H9 (cell line): Measurements from ENCODE around the gene TTC13. TPM values are rescaled to one million over a fixed set of nuclear protein-coding genes. Genes with fewer than 3 reads are reported as not detected.

Experiments used
- DNase-seq: peaks from one replicate; pipeline ENCODE4 v3.0.0-alpha.2; 2017
- H2AFZ ChIP-seq: one replicate; pipeline ENCODE4 v1.6.1; 2013; ENCODE audit warnings: mild to moderate bottlenecking, low read length, control low read depth, moderate library complexity
- H2AK5ac ChIP-seq: 2 replicates; pipeline ENCODE4 v1.6.1; 2013; ENCODE audit warnings: low read length, control low read depth, mixed read lengths; ENCODE audit not compliant: insufficient read length
- H2BK120ac ChIP-seq: one replicate; pipeline ENCODE4 v1.6.1; 2013; ENCODE audit warnings: low read depth, mild to moderate bottlenecking, low read length, control low read depth, inconsistent platforms; ENCODE audit not compliant: poor library complexity, severe bottlenecking
- H2BK12ac ChIP-seq: 2 replicates; pipeline ENCODE4 v1.6.1; 2013; ENCODE audit warnings: low read length, control low read depth, mixed read lengths, low read depth; ENCODE audit not compliant: insufficient read length
- H2BK15ac ChIP-seq: 2 replicates; pipeline ENCODE4 v1.6.1; 2013; ENCODE audit warnings: low read depth, low read length, control low read depth
- H2BK20ac ChIP-seq: one replicate; pipeline ENCODE4 v1.6.1; 2013; ENCODE audit warnings: low read depth, mild to moderate bottlenecking, low read length, control low read depth, inconsistent platforms; ENCODE audit not compliant: poor library complexity, severe bottlenecking
- H2BK5ac ChIP-seq: 2 replicates; pipeline ENCODE4 v1.6.1; 2013; ENCODE audit warnings: low read length, control low read depth, mixed read lengths; ENCODE audit not compliant: insufficient read length
- H3K14ac ChIP-seq: 2 replicates; pipeline ENCODE4 v1.6.1; 2013; ENCODE audit warnings: low read length, control low read depth; ENCODE audit not compliant: insufficient read depth
- H3K18ac ChIP-seq: 2 replicates; pipeline ENCODE4 v1.6.1; 2013; ENCODE audit warnings: low read depth, mild to moderate bottlenecking, mixed read lengths, low read length, control low read depth; ENCODE audit not compliant: insufficient read length
- H3K23ac ChIP-seq: 2 replicates; pipeline ENCODE4 v1.6.1; 2013; ENCODE audit warnings: low read length, control low read depth, mixed read lengths, low read depth; ENCODE audit not compliant: insufficient read length
- H3K23me2 ChIP-seq: 2 replicates; pipeline ENCODE4 v1.6.1; 2013; ENCODE audit warnings: low read depth, mild to moderate bottlenecking, mixed read lengths, low read length, control low read depth; ENCODE audit not compliant: insufficient read length, poor library complexity, severe bottlenecking
- H3K27ac ChIP-seq: 2 replicates; pipeline ENCODE4 v1.5.1; 2013; ENCODE audit warnings: low read length, control low read depth, mixed read lengths, low read depth; ENCODE audit not compliant: insufficient read length
- H3K27me3 ChIP-seq: 2 replicates; pipeline ENCODE4 v1.6.1; 2013; ENCODE audit warnings: low read length, control low read depth, inconsistent platforms; ENCODE audit not compliant: insufficient read depth
- H3K4ac ChIP-seq: 2 replicates; pipeline ENCODE4 v1.6.1; 2013; ENCODE audit warnings: low read depth, mild to moderate bottlenecking, control low read depth, inconsistent platforms, low read length, moderate library complexity
- H3K4me1 ChIP-seq: 2 replicates; pipeline ENCODE4 v1.6.1; 2013; ENCODE audit warnings: low read length, control low read depth, inconsistent platforms; ENCODE audit not compliant: insufficient read depth
- H3K4me2 ChIP-seq: 2 replicates; pipeline ENCODE4 v1.6.1; 2013; ENCODE audit warnings: low read length, control low read depth, mixed read lengths; ENCODE audit not compliant: insufficient read length, insufficient read depth
- H3K56ac ChIP-seq: 2 replicates; pipeline ENCODE4 v1.6.1; 2013; ENCODE audit warnings: low read depth, mild to moderate bottlenecking, mixed read lengths, low read length, control low read depth; ENCODE audit not compliant: insufficient read length
- H3K79me1 ChIP-seq: 2 replicates; pipeline ENCODE4 v1.6.1; 2013; ENCODE audit warnings: low read depth, mild to moderate bottlenecking, moderate library complexity, low read length, control low read depth, inconsistent platforms; ENCODE audit not compliant: insufficient read depth, poor library complexity, severe bottlenecking
- H3K79me2 ChIP-seq: 2 replicates; pipeline ENCODE4 v1.6.1; 2013; ENCODE audit warnings: low read length, control low read depth, inconsistent platforms; ENCODE audit not compliant: insufficient read depth
- H3K9ac ChIP-seq: 2 replicates; pipeline ENCODE4 v1.6.1; 2013; ENCODE audit warnings: low read length, control low read depth, mixed read lengths; ENCODE audit not compliant: insufficient read length; ENCODE audit errors: extremely low read depth
- H3K9me3 ChIP-seq: one replicate; pipeline ENCODE4 v1.6.1; 2013; ENCODE audit warnings: low read depth, low read length, inconsistent platforms; ENCODE audit not compliant: control insufficient read depth
- H3T11ph ChIP-seq: one replicate; pipeline ENCODE4 v1.6.1; 2013; ENCODE audit warnings: mild to moderate bottlenecking, low read length, control low read depth, inconsistent platforms
- H4K20me1 ChIP-seq: one replicate; pipeline ENCODE4 v1.6.1; 2013; ENCODE audit not compliant: control insufficient read depth, insufficient read length, insufficient read depth
- H4K5ac ChIP-seq: 2 replicates; pipeline ENCODE4 v1.6.1; 2013; ENCODE audit warnings: low read depth, mild to moderate bottlenecking, mixed read lengths, low read length, control low read depth; ENCODE audit not compliant: insufficient read length
- H4K8ac ChIP-seq: replicated peaks from 2 replicates; pipeline ENCODE4 v1.6.1; 2013; ENCODE audit warnings: low read length, control low read depth, mixed read lengths, low read depth; ENCODE audit not compliant: insufficient read length
- H4K91ac ChIP-seq: 2 replicates; pipeline ENCODE4 v1.6.1; 2013; ENCODE audit warnings: low read depth, mild to moderate bottlenecking, moderate library complexity, mixed read lengths, low read length, control low read depth; ENCODE audit not compliant: insufficient read length
- H3K27ac Mint-ChIP-seq, 3 experiments: 2 replicates in 2 of 3; 3 replicates in 1 of 3; pipeline ENCODE4 v1.8.0; 2020 to 2021; ENCODE audit warnings: mixed read lengths in 3 of 3, mild to moderate bottlenecking in 1 of 3, moderate library complexity in 1 of 3
- H3K27me3 Mint-ChIP-seq: 2 replicates; pipeline ENCODE4 v1.8.0; 2021; ENCODE audit warnings: low read depth, mild to moderate bottlenecking, moderate library complexity, mixed read lengths
- H3K36me3 Mint-ChIP-seq, 3 experiments: 2 replicates in 2 of 3; 3 replicates in 1 of 3; pipeline ENCODE4 v1.8.0; 2020 to 2021; ENCODE audit warnings: low read depth in 3 of 3, mixed read lengths in 3 of 3; ENCODE audit not compliant: insufficient read depth in 1 of 3
- H3K4me1 Mint-ChIP-seq, 2 experiments: 2 replicates each; pipeline ENCODE4 v1.8.0; 2020; ENCODE audit warnings: mixed read lengths in 2 of 2
- H3K4me3 Mint-ChIP-seq, 2 experiments: 2 replicates in 1 of 2; 3 replicates in 1 of 2; pipeline ENCODE4 v1.8.0; 2020 to 2021; ENCODE audit warnings: mild to moderate bottlenecking in 2 of 2, mixed read lengths in 2 of 2, moderate library complexity in 1 of 2
- H3K9me3 Mint-ChIP-seq, 2 experiments: 2 replicates in 1 of 2; 3 replicates in 1 of 2; pipeline ENCODE4 v1.8.0; 2020; ENCODE audit warnings: mild to moderate bottlenecking in 2 of 2, mixed read lengths in 2 of 2, moderate library complexity in 1 of 2
- WGBS: extraction: QIAGEN DNeasy Blood & Tissue Kit; methylation state at CpG from one replicate; pipeline ENCODE4 v1.1.7; 2013; ENCODE audit warnings: missing lambda C conversion rate, low lambda C conversion rate, mixed read lengths; ENCODE audit not compliant: insufficient read length; ENCODE audit errors: extremely low coverage; 5-methylcytosine and 5-hydroxymethylcytosine counted together
- total RNA-seq: library from RNA; stranded (reverse); gene quantifications from 2 replicates; pipeline ENCODE4 v1.2.1, GENCODE V29; 2021
- TF ChIP-seq, protein P1 (sequence below): fragments of 200-600 bp; sonication (generic); conservative IDR thresholded peaks from 3 replicates; pipeline ENCODE4 v1.8.0; 2021; ENCODE audit warnings: antibody characterized with exemption, mild to moderate bottlenecking

The TTC13 gene
- total RNA-seq, 1 experiment from 2014 or later: 7.6 TPM

DNA sequence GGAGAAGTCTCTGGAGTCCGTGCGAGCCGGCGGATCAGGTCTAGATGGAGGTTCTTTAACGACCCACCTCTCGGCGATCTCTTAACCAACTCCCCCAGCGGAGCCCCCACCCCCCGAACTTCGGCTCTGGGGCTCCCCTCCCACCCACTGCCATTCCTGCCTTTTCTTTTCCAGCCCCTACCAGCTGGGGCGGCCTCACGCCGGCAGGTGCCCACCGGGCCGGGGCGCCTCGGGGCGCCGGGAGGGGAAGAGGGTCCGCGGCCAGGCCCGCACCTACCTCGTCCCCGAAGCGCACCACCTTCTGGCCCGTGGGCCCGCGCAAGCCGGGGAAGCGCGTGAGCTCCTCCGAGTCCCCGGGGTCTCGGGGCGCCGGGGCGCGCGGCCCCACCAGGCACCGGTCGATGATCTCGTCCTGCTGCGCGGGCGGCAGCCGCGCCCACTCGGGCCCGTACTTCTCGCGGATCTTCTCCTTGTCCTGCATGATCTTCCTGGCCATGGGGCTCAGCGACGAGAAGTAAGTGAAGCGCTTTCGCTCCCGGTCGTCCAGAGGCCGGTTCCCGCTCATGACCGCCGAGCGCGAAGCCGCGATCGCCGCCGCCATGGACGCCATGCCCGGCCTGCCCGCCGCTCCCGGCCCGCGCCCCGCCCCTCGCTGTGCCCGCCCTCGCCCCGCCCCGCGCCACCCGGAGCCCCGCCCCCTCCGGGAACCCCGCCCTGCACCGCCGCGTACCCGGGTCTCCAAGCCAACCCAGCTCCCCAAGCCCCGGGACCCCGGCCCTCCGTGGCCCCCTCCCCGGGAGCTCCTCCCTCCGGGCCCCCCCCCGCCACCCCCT is 110.5 kb downstream of the TTC13 start, which contains the start of gene C1orf198:
Gene C1orf198, minus strand, starts transcription at position 619 of the 833 bp plus-strand sequence. Its CDS starts 9 bp downstream, at position 610.
- peak within 1 kb of the TSS; percentile 95; the same call in 1 of the 2 replicates for H2BK15ac ChIP-seq
- H4K8ac ChIP-seq: no peak within 1 kb of the TSS
- H3K4me1 ChIP-seq: no peaks in the 10 kb centered on the region
- peak within 1 kb of the TSS; percentile 99 for H2BK120ac ChIP-seq
- H3K27ac ChIP-seq: peak within 1 kb of the TSS; percentile 63
- H3K14ac ChIP-seq: peak within 1 kb of the TSS; percentile 100
- H3K56ac ChIP-seq: no peak within 1 kb of the TSS
- peak within 1 kb of the TSS; percentile 68 for H2BK12ac ChIP-seq
- H3K4me2 ChIP-seq: peak within 1 kb of the TSS; percentile 79
- Mint-ChIP-seq H3K36me3 (peaks cover 0 to 7% (median 0%) of the 10 kb centered on the region in 3 experiments; a peak in 4 of 7 replicates), H3K9me3 (no peaks in the 10 kb centered on the region), H3K4me1 (peaks cover 33 to 40% of the 10 kb centered on the region in 2 experiments), H3K27me3 (peaks cover 19% of the 10 kb centered on the region), H3K4me3 (peak within 1 kb of the TSS; percentile 87 to 91), H3K27ac (peak within 1 kb of the TSS; percentile 89 to 98 (median 96))
- DNase-seq: peak; percentile 85
- H3K27me3 ChIP-seq: peaks cover 5% of the 10 kb centered on the region
- no peak within 1 kb of the TSS for H2AFZ ChIP-seq
- no peaks in the 10 kb centered on the region for H4K20me1 ChIP-seq
- peak within 1 kb of the TSS; percentile 41 for H2BK5ac ChIP-seq
- H4K91ac ChIP-seq: no peak within 1 kb of the TSS
- H3T11ph ChIP-seq: peak within 1 kb of the TSS; percentile 97
- no peaks in the 10 kb centered on the region for H3K79me1 ChIP-seq
- H4K5ac ChIP-seq: peak within 1 kb of the TSS; percentile 99
- no peak within 1 kb of the TSS for H2AK5ac ChIP-seq
- no CpG with 5 or more reads among the region's 96 CpGs for WGBS
- TF ChIP-seq, protein P1, sequence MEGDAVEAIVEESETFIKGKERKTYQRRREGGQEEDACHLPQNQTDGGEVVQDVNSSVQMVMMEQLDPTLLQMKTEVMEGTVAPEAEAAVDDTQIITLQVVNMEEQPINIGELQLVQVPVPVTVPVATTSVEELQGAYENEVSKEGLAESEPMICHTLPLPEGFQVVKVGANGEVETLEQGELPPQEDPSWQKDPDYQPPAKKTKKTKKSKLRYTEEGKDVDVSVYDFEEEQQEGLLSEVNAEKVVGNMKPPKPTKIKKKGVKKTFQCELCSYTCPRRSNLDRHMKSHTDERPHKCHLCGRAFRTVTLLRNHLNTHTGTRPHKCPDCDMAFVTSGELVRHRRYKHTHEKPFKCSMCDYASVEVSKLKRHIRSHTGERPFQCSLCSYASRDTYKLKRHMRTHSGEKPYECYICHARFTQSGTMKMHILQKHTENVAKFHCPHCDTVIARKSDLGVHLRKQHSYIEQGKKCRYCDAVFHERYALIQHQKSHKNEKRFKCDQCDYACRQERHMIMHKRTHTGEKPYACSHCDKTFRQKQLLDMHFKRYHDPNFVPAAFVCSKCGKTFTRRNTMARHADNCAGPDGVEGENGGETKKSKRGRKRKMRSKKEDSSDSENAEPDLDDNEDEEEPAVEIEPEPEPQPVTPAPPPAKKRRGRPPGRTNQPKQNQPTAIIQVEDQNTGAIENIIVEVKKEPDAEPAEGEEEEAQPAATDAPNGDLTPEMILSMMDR: no peak
- no peak within 1 kb of the TSS for H2BK20ac ChIP-seq
- peak within 1 kb of the TSS; percentile 97 for H3K9ac ChIP-seq
- H3K23ac ChIP-seq: no peak within 1 kb of the TSS
- peak within 1 kb of the TSS; percentile 100 for H3K18ac ChIP-seq
- no peaks in the 10 kb centered on the region; the same call in 1 of the 2 replicates for H3K79me2 ChIP-seq
- peaks cover 13% of the 10 kb centered on the region for H3K23me2 ChIP-seq
- H3K9me3 ChIP-seq: no peaks in the 10 kb centered on the region
- H3K4ac ChIP-seq: peak within 1 kb of the TSS; percentile 98; the same call in 1 of the 2 replicates
